T-cell (primary cell): ENCODE results near the gene GPR183. TPM values are rescaled to one million over a fixed set of nuclear protein-coding genes. Genes with fewer than 3 reads are reported as not detected.

Experiments
- ATAC-seq, 4 experiments: fragments of 200-7000 bp in 3 of 4; fragments of 150-1000 bp in 1 of 4; cut with Tn5 transposase; replicated peaks in 1 of 4; 1 replicate in 3 of 4; 2 replicates in 1 of 4; pipeline ENCODE4 v1.10.0; 2021; ENCODE audit warnings: moderate library complexity in 3 of 4, mild to moderate bottlenecking in 2 of 4, moderate number of reproducible peaks in 1 of 4
- CTCF ChIA-PET, 2 donors: fragments of 300-600 bp; sonication (Branson Sonifier 250); formaldehyde crosslinking; loops; one replicate each; lab custom pipeline; 2022; ENCODE audit warnings: antibody characterized with exemption in 2 of 2; lab: Charles Lee
- POLR2A ChIA-PET, 2 donors: fragments of 300-600 bp; sonication (Branson Sonifier 250); formaldehyde crosslinking; loops; one replicate each; lab custom pipeline; 2022; ENCODE audit warnings: antibody characterized with exemption in 2 of 2; lab: Charles Lee
- DNase-seq, 35 experiments: peaks; one replicate each; pipeline versions ENCODE4 v3.0.0 to v3.0.0-alpha.2; 2013 to 2023
- H3K27ac ChIP-seq: one replicate; pipeline ENCODE4 v1.5.1; 2013; ENCODE audit warnings: low read length
- H3K27me3 ChIP-seq, 2 experiments: replicated peaks in 1 of 2; 1 replicate in 1 of 2; 2 replicates in 1 of 2; pipeline versions ENCODE4 v1.6.1 to v1.7.0; 2013; ENCODE audit warnings: low read length in 1 of 2, mixed read lengths in 1 of 2; ENCODE audit not compliant: control insufficient read depth in 2 of 2, insufficient read depth in 2 of 2; ENCODE audit errors: extremely low read depth in 1 of 2
- H3K36me3 ChIP-seq, 2 donors: 1 replicate in 1 of 2; 2 replicates in 1 of 2; pipeline versions ENCODE4 v1.6.1 to v1.7.0; 2013; ENCODE audit warnings: low read length in 1 of 2; ENCODE audit not compliant: control insufficient read depth in 2 of 2, insufficient read depth in 1 of 2; ENCODE audit errors: extremely low read depth in 1 of 2
- H3K4me1 ChIP-seq, 2 experiments: 1 replicate in 1 of 2; 2 replicates in 1 of 2; pipeline versions ENCODE4 v1.6.1 to v1.7.0; 2013; ENCODE audit warnings: low read length in 2 of 2, mixed read lengths in 1 of 2; ENCODE audit not compliant: insufficient read depth in 2 of 2, control insufficient read depth in 1 of 2; ENCODE audit errors: extremely low read depth in 1 of 2
- H3K4me3 ChIP-seq, 2 donors: 1 replicate in 1 of 2; 2 replicates in 1 of 2; pipeline versions ENCODE4 v1.5.1 to v1.7.0; 2013; ENCODE audit warnings: mild to moderate bottlenecking in 2 of 2, low read length in 1 of 2, moderate library complexity in 1 of 2; ENCODE audit not compliant: control insufficient read depth in 1 of 2; ENCODE audit errors: extremely low read depth in 1 of 2
- H3K9me3 ChIP-seq: 2 replicates; pipeline ENCODE4 v1.7.0; 2013
- H3K27ac Mint-ChIP-seq, 2 donors: one replicate each; pipeline ENCODE4 v1.8.0; 2020 to 2021; ENCODE audit warnings: mild to moderate bottlenecking in 2 of 2, mixed read lengths in 2 of 2
- H3K27me3 Mint-ChIP-seq, 2 donors: one replicate each; pipeline ENCODE4 v1.8.0; 2021 to 2022; ENCODE audit warnings: mixed read lengths in 2 of 2
- H3K36me3 Mint-ChIP-seq: one replicate; pipeline ENCODE4 v1.8.0; 2021; ENCODE audit warnings: mixed read lengths
- H3K4me1 Mint-ChIP-seq, 3 donors: one replicate each; pipeline ENCODE4 v1.8.0; 2020 to 2022; ENCODE audit warnings: mixed read lengths in 3 of 3, mild to moderate bottlenecking in 1 of 3
- H3K4me3 Mint-ChIP-seq, 3 donors: one replicate each; pipeline ENCODE4 v1.8.0; 2020 to 2022; ENCODE audit warnings: mild to moderate bottlenecking in 3 of 3, mixed read lengths in 3 of 3, moderate library complexity in 3 of 3
- H3K9me3 Mint-ChIP-seq, 3 donors: one replicate each; pipeline ENCODE4 v1.8.0; 2020 to 2022; ENCODE audit warnings: mixed read lengths in 3 of 3
- WGBS: methylation state at CpG from one replicate; pipeline ENCODE4 v1.1.5; 2013; ENCODE audit warnings: missing lambda C conversion rate; ENCODE audit not compliant: insufficient coverage; 5-methylcytosine and 5-hydroxymethylcytosine counted together
- total RNA-seq, 35 experiments: library from RNA in 6 of 35; stranded (reverse) in 6 of 35; fragments of 120-200 nt in 1 of 35; gene quantifications; one replicate each; pipeline versions ENCODE4 v1.2.1 to v1.2.4 and lab custom pipeline; 2013 to 2026

GPR183 gene
- total RNA-seq (100 to 1,000 TPM in 3 of 5 donors, 10 to 100 TPM in 2; 69.9 to 152 (median 100) TPM), total RNA-seq (lab: John Stamatoyannopoulos, UW) (74.6 to 635 (median 267) reads per million in 29 experiments)
- total RNA-seq (2013), result 206 TPM

- H3K27ac Mint-ChIP-seq, result peak within 1 kb of the TSS; percentile 96
- no peaks in the 10 kb centered on the region for H3K9me3 ChIP-seq
- H3K4me1 Mint-ChIP-seq, result peaks cover 78 to 95% (median 84%) of the 10 kb centered on the region in 3 donors
- peak; percentile 80 to 85 (median 82) for ATAC-seq
- POLR2A ChIA-PET, result interaction anchor here (0.6 to 4.7 kb wide), 16 partner anchors 8 to 128 kb away, joined by 3 to 40 read pairs (median 4); partner anchors contain the start of gene UBAC2 (in 1 of the 2)
- peak within 1 kb of the TSS; percentile 80 for H3K27ac ChIP-seq
- CTCF ChIA-PET, result interaction anchor here (0.7 to 4.2 kb wide), 16 partner anchors 8 to 129 kb away, joined by 3 to 32 read pairs (median 4); no protein-coding TSS in a partner anchor
- peaks cover 0 to 27% of the 10 kb centered on the region in 2 donors for H3K36me3 ChIP-seq
- H3K27me3 ChIP-seq, result no peaks in the 10 kb centered on the region
- H3K4me3 Mint-ChIP-seq, result peak within 1 kb of the TSS; percentile 94 to 99 (median 96)
- DNase-seq, result peak in 13 of 35 experiments; percentile 15 to 83 (median 29)
- H3K4me1 ChIP-seq, result peaks cover 46 to 53% of the 10 kb centered on the region in 2 experiments
- 0% methylated on average over 2 of the region's 4 CpGs for WGBS
- H3K9me3 Mint-ChIP-seq, result no peaks in the 10 kb centered on the region
- no peaks in the 10 kb centered on the region for H3K27me3 Mint-ChIP-seq
- peaks cover 41% of the 10 kb centered on the region for H3K36me3 Mint-ChIP-seq
- H3K4me3 ChIP-seq, result peak within 1 kb of the TSS; percentile 62 to 68
Observed at GRCh38 chr13:99307247-99307646, at the start of gene GPR183. GPR183 (minus strand) TSS chr13:99307399; CDS start chr13:99296145, 11,254 bp downstream.

- no peaks in the 10 kb centered on the region for H3K9me3 ChIP-seq
- H3K4me3 ChIP-seq, result peak overlapping the region in 1 of 2 donors; percentile 28
- H3K4me1 Mint-ChIP-seq, result peaks cover 98 to 100% (median 99%) of the 10 kb centered on the region in 3 donors
- peak; percentile 51 to 73 (median 55) for ATAC-seq
- peak overlapping the region; percentile 100 for H3K27ac ChIP-seq
- no peaks in the 10 kb centered on the region for H3K9me3 Mint-ChIP-seq
- H3K4me3 Mint-ChIP-seq, result peak overlapping the region; percentile 64 to 73 (median 65)
- H3K36me3 ChIP-seq, result peaks cover 3 to 27% of the 10 kb centered on the region in 2 donors
- no peaks in the 10 kb centered on the region for H3K27me3 ChIP-seq
- H3K27ac Mint-ChIP-seq, result peak overlapping the region; percentile 99
- POLR2A ChIA-PET, result interaction anchor here (0.6 to 2.0 kb wide), 18 partner anchors 10 to 146 kb away, joined by 3 to 13 read pairs (median 4); partner anchors contain the start of genes GPR18 (in 1 of the 2) and GPR183 (in 1 of the 2)
- CTCF ChIA-PET, result interaction anchor here in 1 of 2 donors (1.1 to 1.9 kb wide), 9 partner anchors 10 to 91 kb away, joined by 3 to 15 read pairs (median 4); no protein-coding TSS in a partner anchor
- peak in 32 of 35 experiments; percentile 32 to 93 (median 60) for DNase-seq
- peaks cover 92 to 95% of the 10 kb centered on the region in 2 experiments for H3K4me1 ChIP-seq
- WGBS, result 0% methylated on average over 7 of the region's 10 CpGs
- no peaks in the 10 kb centered on the region for H3K27me3 Mint-ChIP-seq
- peaks cover 42% of the 10 kb centered on the region for H3K36me3 Mint-ChIP-seq
Observed at GRCh38 chr13:99356262-99357091, 49.3 kb upstream of the GPR183 start.

- Mint-ChIP-seq H3K27me3 (no peaks in the 10 kb centered on the region), H3K4me3 (peak overlapping the region; percentile 64 to 73 (median 65)), H3K36me3 (peaks cover 39% of the 10 kb centered on the region), H3K9me3 (no peaks in the 10 kb centered on the region), H3K27ac (peak overlapping the region; percentile 99), H3K4me1 (peaks cover 97 to 100% (median 99%) of the 10 kb centered on the region in 3 donors)
- Histone ChIP-seq H3K4me3 (peak overlapping the region in 1 of 2 donors; percentile 28), H3K27ac (peak overlapping the region; percentile 100), H3K27me3 (no peaks in the 10 kb centered on the region), H3K36me3 (peaks cover 3 to 27% of the 10 kb centered on the region in 2 donors), H3K9me3 (no peaks in the 10 kb centered on the region), H3K4me1 (peaks cover 95 to 97% of the 10 kb centered on the region in 2 experiments)
- POLR2A ChIA-PET, result interaction anchor here (0.7 to 2.0 kb wide), 16 partner anchors 11 to 145 kb away, joined by 3 to 13 read pairs (median 5); partner anchors contain the start of genes GPR18 (in 1 of the 2) and GPR183 (in 1 of the 2)
- CTCF ChIA-PET, result interaction anchor here (1.1 to 1.9 kb wide), 10 partner anchors 10 to 90 kb away, joined by 3 to 15 read pairs (median 5); no protein-coding TSS in a partner anchor
- WGBS, result no CpG with 5 or more reads among the region's 1 CpG
- DNase-seq (peak in 2 of 35 experiments; percentile 13 to 17), ATAC-seq (peak; percentile 1 to 37 (median 6))
Observed at GRCh38 chr13:99356012-99356261, 48.7 kb upstream of the GPR183 start.

GRCh38 chr13:99355267-99356011 lies 48.2 kb upstream of the GPR183 start:
- no peaks in the 10 kb centered on the region for H3K27me3 ChIP-seq
- Mint-ChIP-seq H3K4me1 (peaks cover 97 to 100% (median 99%) of the 10 kb centered on the region in 3 donors), H3K36me3 (peaks cover 38% of the 10 kb centered on the region), H3K27me3 (no peaks in the 10 kb centered on the region), H3K9me3 (no peaks in the 10 kb centered on the region), H3K4me3 (peak overlapping the region; percentile 64 to 73 (median 65)), H3K27ac (peak overlapping the region; percentile 99)
- ChIA-PET CTCF (interaction anchor here (1.1 to 4.7 kb wide), 11 partner anchors 11 to 89 kb away, joined by 3 to 46 read pairs (median 6); no protein-coding TSS in a partner anchor), POLR2A (interaction anchor here (0.5 to 2.0 kb wide), 13 partner anchors 9 to 98 kb away, joined by 3 to 13 read pairs (median 5); partner anchors contain the start of genes GPR18 (in 1 of the 2) and GPR183 (in 1 of the 2))
- peak overlapping the region; percentile 100 for H3K27ac ChIP-seq
- DNase-seq (peak in 2 of 35 experiments; percentile 39 to 44), ATAC-seq (no peak)
- H3K9me3 ChIP-seq, result no peaks in the 10 kb centered on the region
- peaks cover 3 to 27% of the 10 kb centered on the region in 2 donors for H3K36me3 ChIP-seq
- WGBS, result 57% methylated on average over 15 of the region's 18 CpGs
- peaks cover 95% of the 10 kb centered on the region in 2 experiments for H3K4me1 ChIP-seq
- H3K4me3 ChIP-seq, result peak overlapping the region in 1 of 2 donors; percentile 28

- H3K27me3 Mint-ChIP-seq, result no peaks in the 10 kb centered on the region
- H3K9me3 Mint-ChIP-seq, result no peaks in the 10 kb centered on the region
- ChIA-PET POLR2A (interaction anchor here (0.5 to 3.8 kb wide), 7 partner anchors 8 to 72 kb away, joined by 3 to 24 read pairs (median 4); partner anchors contain the start of gene GPR183 (in 1 of the 2)), CTCF (interaction anchor here (0.6 to 4.7 kb wide), 5 partner anchors 27 to 83 kb away, joined by 3 to 46 read pairs (median 8); no protein-coding TSS in a partner anchor)
- peaks cover 37% of the 10 kb centered on the region for H3K36me3 Mint-ChIP-seq
- WGBS, result 32% methylated on average over 6 of the region's 8 CpGs
- Histone ChIP-seq H3K36me3 (peaks cover 4 to 27% of the 10 kb centered on the region in 2 donors), H3K9me3 (no peaks in the 10 kb centered on the region), H3K4me3 (no peak overlapping the region), H3K4me1 (peaks cover 85 to 94% of the 10 kb centered on the region in 2 experiments), H3K27ac (peak overlapping the region; percentile 100), H3K27me3 (no peaks in the 10 kb centered on the region)
- ATAC-seq (no peak), DNase-seq (peak in 2 of 35 experiments; percentile 32 to 44)
- H3K27ac Mint-ChIP-seq, result peak overlapping the region; percentile 99
- peak overlapping the region; percentile 28 to 73 (median 39) for H3K4me3 Mint-ChIP-seq
- peaks cover 96 to 97% (median 97%) of the 10 kb centered on the region in 3 donors for H3K4me1 Mint-ChIP-seq
Observed at GRCh38 chr13:99354371-99354951, 47.3 kb upstream of the GPR183 start.
